RCC 7860 (cell line): ENCODE measurements around the gene SORBS2.
"Not testable (repeated sequence)": the region's sequence is repeated elsewhere in the genome, so short reads cannot be mapped to it uniquely, and the experiment has no call there.

Experiments used
- DNase-seq: peaks from one replicate; pipeline ENCODE4 v3.0.0-alpha.2; 2015; ENCODE audit warnings: low spot score
- FAIRE-seq: peaks from 2 replicates; lab custom pipeline; 2012; peaks lifted over from hg19 to GRCh38; lab: Jason Lieb, UNC

Gene SORBS2

DNA sequence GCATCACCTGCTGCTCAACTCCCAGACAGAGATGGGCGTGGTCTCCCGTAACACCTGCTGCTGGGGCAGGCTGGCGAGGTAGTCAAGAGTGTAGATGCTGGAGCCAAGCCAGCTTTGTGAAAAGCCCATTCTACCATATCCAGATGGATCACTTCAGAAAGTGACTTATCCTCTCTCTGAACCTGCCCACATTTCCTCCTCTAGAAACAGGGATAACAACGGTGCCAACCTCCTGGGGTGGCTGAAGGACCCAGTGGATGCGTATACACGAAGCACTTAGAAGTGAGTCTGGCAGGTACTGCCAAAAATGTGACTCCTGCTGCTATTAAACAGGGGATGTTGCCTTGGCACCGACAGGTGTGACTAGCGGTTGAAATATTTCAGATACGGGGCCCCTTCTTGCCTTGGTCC, 95.8 kb downstream of the SORBS2 start:
- no peak for FAIRE-seq
- DNase-seq: no peak

- FAIRE-seq, DNase-seq: not testable (repeated sequence)
Observed at GRCh38 chr4:185714524-185714923, 97.5 kb downstream of the SORBS2 start.

GRCh38 chr4:185713731-185714130, 98.3 kb downstream of the SORBS2 start:
- no peak for DNase-seq
- no peak for FAIRE-seq

DNA sequence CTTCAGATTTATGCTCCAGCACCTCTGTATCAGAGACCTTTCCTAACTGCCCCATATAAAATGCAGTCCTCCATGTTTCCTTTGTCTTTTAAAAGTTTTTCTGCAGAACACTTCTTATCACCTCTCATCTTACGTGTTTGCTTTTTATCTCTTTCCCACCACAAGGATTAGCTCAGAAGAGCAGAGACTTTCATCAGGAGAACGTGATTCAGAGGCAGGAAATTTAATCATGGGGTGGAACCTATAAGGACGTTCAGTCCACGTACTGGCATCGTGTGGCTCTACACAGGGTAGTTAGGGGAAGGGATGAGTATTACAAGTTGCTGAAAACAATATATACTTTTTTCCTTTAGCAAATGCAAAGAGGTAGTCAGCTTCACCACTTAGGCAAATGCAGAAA, 98.7 kb downstream of the SORBS2 start:
- no peak for FAIRE-seq
- DNase-seq: peak; percentile 23

- no peak for DNase-seq
- FAIRE-seq: no peak
Observed at GRCh38 chr4:185712350-185713024, 99.5 kb downstream of the SORBS2 start.

DNA sequence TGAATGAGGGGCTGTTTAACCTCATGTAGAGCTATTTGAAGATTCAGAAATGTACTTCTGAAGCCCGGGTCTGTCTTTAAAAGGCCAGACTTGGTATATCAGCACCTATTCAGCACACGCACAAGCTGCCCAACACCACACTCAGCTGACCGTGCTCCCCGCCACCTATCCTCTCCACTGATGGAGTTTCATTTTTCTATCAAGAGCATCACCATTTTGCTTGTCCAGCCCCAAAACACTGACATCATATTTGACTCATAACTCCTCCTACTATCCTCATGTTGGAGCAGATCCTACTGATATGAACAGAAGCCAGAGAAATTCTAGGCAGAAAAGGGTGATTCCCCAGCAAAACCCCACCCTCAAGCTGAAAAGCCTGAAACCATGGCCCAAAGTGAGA, 100.3 kb downstream of the SORBS2 start:
- no peak for DNase-seq
- FAIRE-seq: no peak

- peak; percentile 42 for DNase-seq
- FAIRE-seq: no peak
Observed at GRCh38 chr4:185710487-185710995, 101.5 kb downstream of the SORBS2 start.

GRCh38 chr4:185709802-185710486, 102.0 kb downstream of the SORBS2 start:
- FAIRE-seq: no peak
- DNase-seq: no peak

GRCh38 chr4:185708348-185708747, 103.6 kb downstream of the SORBS2 start:
- FAIRE-seq (peak; percentile 41), DNase-seq (peak; percentile 17)

DNA sequence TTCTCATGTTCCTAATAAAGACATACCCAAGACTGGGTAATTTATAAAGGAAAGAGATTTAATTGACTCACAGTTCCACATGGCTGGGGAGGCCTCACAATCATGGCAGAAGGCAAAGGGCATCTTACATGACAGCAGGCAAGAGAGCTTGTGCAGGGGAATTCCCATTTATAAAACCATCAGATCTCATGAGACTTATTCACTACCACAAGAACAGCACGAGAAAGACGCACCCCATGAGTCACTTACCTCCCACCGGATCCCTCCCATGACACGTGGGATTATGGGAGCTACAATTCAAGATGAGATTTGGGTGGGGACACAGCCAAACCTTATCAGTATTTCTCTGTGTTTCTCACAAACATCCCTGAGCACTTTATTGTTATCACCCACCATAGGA, 104.4 kb downstream of the SORBS2 start:
- peak; percentile 61 for DNase-seq
- FAIRE-seq: not testable (repeated sequence)

GRCh38 chr4:185702147-185702663, 109.8 kb downstream of the SORBS2 start:
- no peak for DNase-seq
- no peak for FAIRE-seq

DNA sequence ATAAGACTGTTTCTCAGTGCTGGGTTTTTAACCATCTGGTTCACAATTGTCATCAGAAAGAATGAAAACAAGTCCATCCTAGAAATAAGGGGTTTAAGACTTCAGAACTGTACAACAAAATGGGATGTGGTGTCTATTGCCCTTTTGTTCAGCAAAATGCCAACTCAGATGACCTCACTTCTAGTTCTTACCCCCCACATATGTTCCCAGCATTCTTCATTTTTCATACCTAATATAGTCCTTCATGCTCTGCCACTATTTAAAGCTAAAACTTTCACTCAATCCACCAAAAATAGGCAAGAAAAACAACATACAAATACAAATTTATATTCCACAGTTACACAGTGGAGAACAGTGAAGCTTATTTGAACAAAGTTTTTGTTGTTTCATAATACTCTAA, 111.4 kb downstream of the SORBS2 start:
- DNase-seq (no peak), FAIRE-seq (no peak)

DNA sequence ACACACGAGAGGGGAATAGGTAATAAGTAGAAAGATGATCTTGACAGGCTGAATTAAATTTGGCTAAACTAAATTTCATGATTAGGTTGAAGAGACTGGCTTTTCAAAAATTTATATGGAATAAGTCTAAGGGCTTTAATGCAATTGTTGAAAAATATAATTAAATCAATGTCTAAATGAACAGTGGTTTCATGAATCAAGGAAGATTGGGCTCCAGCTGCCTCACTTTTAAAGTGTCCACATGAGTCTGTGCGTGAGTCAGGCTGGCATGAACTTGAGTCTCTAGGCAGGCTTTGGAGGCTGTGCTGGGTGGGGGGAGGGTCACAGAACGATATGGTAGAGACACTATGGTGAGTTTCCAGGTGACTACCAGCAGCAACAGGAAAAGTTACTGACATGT, 111.9 kb downstream of the SORBS2 start:
- FAIRE-seq (no peak), DNase-seq (peak; percentile 11)

- FAIRE-seq (no peak), DNase-seq (no peak)
Observed at GRCh38 chr4:185697488-185697887, 114.5 kb downstream of the SORBS2 start.

- FAIRE-seq: no peak
- no peak for DNase-seq
Observed at GRCh38 chr4:185695743-185696142, 116.3 kb downstream of the SORBS2 start.

DNA sequence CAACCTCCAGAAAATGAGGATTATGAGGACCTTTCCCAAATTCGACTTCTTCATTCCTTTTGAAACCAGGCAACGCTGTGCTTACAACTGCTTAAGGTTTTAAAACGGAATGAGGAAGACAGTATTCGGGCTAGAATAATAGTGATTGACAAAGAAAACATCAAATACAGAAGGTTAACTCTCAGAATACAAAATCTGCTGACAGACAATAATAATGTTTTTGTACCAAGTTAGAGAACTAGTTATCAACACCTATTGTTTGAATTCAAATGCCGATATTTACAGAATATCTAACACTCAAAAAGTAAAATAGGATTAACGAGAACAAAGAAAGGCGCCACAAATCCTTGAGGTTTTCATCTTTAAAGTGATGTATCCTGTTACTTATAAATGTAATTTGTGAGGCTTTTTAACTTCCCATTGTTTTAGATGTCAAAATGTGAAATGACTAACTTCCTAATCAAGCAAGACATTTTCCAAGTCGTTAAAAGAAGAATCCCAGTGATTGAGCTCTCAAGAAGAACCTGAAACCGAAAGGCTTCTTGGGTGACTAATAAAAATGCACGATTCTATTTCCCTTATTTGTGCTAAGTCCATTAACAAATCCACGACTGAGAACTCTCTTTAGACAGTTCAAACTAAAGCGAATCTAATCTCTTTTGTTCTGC, 118.3 kb downstream of the SORBS2 start:
- DNase-seq (no peak), FAIRE-seq (no peak)

GRCh38 chr4:185689407-185689806, 122.6 kb downstream of the SORBS2 start:
- FAIRE-seq (no peak), DNase-seq (no peak)

DNA sequence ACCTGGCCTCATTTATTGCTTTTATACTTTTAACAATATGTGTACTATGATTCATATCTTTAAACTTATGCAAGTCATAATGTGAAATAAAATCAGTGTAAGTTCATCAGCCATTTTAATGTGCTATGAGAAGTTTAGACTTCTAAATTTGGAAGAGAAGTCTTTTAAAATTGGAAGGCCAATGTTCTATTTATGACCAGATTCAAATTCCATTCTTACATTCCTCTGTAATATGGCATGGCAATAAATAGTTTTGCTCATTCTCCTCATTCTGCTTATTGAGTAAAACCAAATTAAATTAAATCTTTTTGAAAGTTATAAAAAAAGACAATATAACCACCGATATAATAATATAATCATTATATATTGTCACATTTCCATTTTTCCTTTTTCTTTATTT, 126.2 kb downstream of the SORBS2 start:
- DNase-seq (no peak), FAIRE-seq (no peak)

- DNase-seq (no peak), FAIRE-seq (no peak)
Observed at GRCh38 chr4:185683896-185684295, 128.1 kb downstream of the SORBS2 start.

- DNase-seq: no peak
- FAIRE-seq: no peak
Observed at GRCh38 chr4:185683222-185683621, 128.8 kb downstream of the SORBS2 start.

DNA sequence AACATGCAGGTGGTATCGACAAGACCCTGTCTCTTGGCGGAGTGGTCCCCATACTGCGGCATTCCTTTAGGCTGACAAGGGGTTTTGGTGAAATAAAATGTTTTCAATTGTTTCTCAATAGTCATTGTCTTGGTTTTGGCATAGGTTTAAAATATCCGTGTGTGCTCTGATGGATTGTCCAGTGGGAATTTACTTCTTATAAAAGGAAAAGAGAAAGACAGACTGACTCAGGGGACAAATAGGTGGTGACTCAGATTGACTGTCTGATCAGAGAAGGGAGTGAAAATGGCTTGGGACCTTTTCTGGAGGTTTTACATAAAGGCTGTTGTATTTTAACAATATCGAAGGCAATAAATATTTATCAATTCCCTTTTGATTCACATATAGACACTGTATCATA, 129.8 kb downstream of the SORBS2 start:
- FAIRE-seq (peak; percentile 73), DNase-seq (peak; percentile 39)

- no peak for FAIRE-seq
Observed at GRCh38 chr4:185681604-185682003, 130.4 kb downstream of the SORBS2 start.

More at GRCh38 chr4:185681604-185682003, 130.4 kb downstream of the SORBS2 start:
- DNase-seq: no peak
